WERI-Rb-1 (cell line): Measurements from ENCODE around the gene PTGES2.

Experiments
- DNase-seq: peaks from one replicate; pipeline ENCODE4 v3.0.0-alpha.2; 2020
- H3K27ac ChIP-seq: fragments of 250-450 bp; sonication (Bioruptor Pico); 2 replicates; pipeline ENCODE4 v1.5.1; 2020; ENCODE audit warnings: mild to moderate bottlenecking, moderate library complexity
- H3K27me3 ChIP-seq: fragments of 250-450 bp; sonication (Bioruptor Pico); 2 replicates; pipeline ENCODE4 v1.5.1; 2021; ENCODE audit warnings: mild to moderate bottlenecking, low read depth, moderate library complexity; ENCODE audit not compliant: insufficient read depth, severe bottlenecking
- H3K36me3 ChIP-seq: fragments of 250-450 bp; sonication (Bioruptor Pico); 2 replicates; pipeline ENCODE4 v1.5.1; 2020; ENCODE audit warnings: mild to moderate bottlenecking, moderate library complexity
- H3K4me3 ChIP-seq: 2 replicates; pipeline ENCODE4 v1.5.1; 2011; ENCODE audit warnings: low read depth, mild to moderate bottlenecking, control low read depth, low read length
- H3K9me3 ChIP-seq: fragments of 250-450 bp; sonication (Bioruptor Pico); 2 replicates; pipeline ENCODE4 v1.5.1; 2021; ENCODE audit warnings: mild to moderate bottlenecking, moderate library complexity; ENCODE audit not compliant: severe bottlenecking
- TF ChIP-seq, protein P1 (sequence below): IDR thresholded peaks from 2 replicates; pipeline ENCODE4 v1.5.1; 2011; ENCODE audit warnings: low read depth, mild to moderate bottlenecking, control low read depth, inconsistent platforms, low read length

The PTGES2 gene

GRCh38 chr9:128142596-128142995 lies 15.1 kb upstream of the PTGES2 start:
- TF ChIP-seq, protein P1, sequence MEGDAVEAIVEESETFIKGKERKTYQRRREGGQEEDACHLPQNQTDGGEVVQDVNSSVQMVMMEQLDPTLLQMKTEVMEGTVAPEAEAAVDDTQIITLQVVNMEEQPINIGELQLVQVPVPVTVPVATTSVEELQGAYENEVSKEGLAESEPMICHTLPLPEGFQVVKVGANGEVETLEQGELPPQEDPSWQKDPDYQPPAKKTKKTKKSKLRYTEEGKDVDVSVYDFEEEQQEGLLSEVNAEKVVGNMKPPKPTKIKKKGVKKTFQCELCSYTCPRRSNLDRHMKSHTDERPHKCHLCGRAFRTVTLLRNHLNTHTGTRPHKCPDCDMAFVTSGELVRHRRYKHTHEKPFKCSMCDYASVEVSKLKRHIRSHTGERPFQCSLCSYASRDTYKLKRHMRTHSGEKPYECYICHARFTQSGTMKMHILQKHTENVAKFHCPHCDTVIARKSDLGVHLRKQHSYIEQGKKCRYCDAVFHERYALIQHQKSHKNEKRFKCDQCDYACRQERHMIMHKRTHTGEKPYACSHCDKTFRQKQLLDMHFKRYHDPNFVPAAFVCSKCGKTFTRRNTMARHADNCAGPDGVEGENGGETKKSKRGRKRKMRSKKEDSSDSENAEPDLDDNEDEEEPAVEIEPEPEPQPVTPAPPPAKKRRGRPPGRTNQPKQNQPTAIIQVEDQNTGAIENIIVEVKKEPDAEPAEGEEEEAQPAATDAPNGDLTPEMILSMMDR = no peak
- no peak for DNase-seq
- Histone ChIP-seq H3K4me3 (no peak overlapping the region), H3K9me3 (no peaks in the 10 kb centered on the region), H3K36me3 (no peaks in the 10 kb centered on the region), H3K27me3 (no peaks in the 10 kb centered on the region), H3K27ac (no peak overlapping the region)

GRCh38 chr9:128142061-128142460 lies 14.5 kb upstream of the PTGES2 start:
- TF ChIP-seq, protein P1 = no peak
- Histone ChIP-seq H3K27ac (no peak overlapping the region), H3K4me3 (no peak overlapping the region), H3K27me3 (no peaks in the 10 kb centered on the region), H3K9me3 (no peaks in the 10 kb centered on the region), H3K36me3 (no peaks in the 10 kb centered on the region)
- no peak for DNase-seq

DNA sequence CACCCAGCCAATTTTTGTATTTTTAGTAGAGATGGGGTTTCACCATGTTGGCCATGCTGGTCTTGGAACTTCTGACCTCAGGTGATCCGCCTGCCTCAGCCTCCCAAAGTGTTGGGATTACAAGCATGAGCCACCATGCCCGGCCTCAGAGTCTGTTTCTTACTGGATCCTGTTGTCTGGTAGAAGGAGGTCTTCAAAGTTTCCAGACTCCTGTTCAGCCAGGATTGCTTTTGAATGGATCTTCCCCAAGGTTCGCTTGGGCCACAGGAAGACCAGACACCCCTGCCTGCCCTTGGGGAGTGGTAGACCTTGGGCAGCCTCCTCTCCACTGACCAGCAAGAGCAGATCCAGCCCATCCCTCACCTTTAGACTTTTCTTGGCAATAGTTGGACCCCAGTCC lies 14.1 kb upstream of the PTGES2 start:
- H3K27ac ChIP-seq = no peak overlapping the region
- H3K9me3 ChIP-seq = no peaks in the 10 kb centered on the region
- H3K36me3 ChIP-seq = no peaks in the 10 kb centered on the region
- no peaks in the 10 kb centered on the region for H3K27me3 ChIP-seq
- TF ChIP-seq, protein P1 = no peak
- DNase-seq = no peak
- no peak overlapping the region for H3K4me3 ChIP-seq

- Histone ChIP-seq H3K27me3 (no peaks in the 10 kb centered on the region), H3K27ac (no peak overlapping the region), H3K9me3 (no peaks in the 10 kb centered on the region), H3K4me3 (no peak overlapping the region), H3K36me3 (no peaks in the 10 kb centered on the region)
- TF ChIP-seq, protein P1 = no peak
- no peak for DNase-seq
Observed at GRCh38 chr9:128139621-128140020, 12.1 kb upstream of the PTGES2 start.

DNA sequence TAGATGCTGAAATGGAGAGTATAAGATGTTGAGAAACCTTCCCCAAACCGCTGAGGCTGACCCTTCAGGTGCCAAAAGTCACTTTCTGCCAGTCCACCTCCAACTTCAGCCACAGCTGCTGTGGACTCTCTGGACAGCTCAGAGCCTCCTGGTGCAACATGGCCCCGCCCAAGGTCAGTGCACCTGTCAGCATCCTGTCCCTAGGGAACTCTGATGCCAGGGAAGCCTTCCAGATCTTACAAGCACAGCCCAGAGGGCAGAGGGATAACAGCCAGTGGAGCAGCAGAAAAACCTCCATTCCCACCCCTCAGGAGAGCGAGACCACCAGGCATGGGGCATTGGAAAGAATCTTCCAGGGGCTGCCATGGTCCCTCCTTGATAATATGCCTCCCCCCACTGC lies 10.5 kb upstream of the PTGES2 start:
- no peaks in the 10 kb centered on the region for H3K27me3 ChIP-seq
- TF ChIP-seq, protein P1 = no peak
- DNase-seq = no peak

More for the DNA sequence above, 10.5 kb upstream of the PTGES2 start:
- H3K9me3 ChIP-seq = peaks cover 4% of the 10 kb centered on the region
- H3K27ac ChIP-seq = no peak overlapping the region
- H3K36me3 ChIP-seq = no peaks in the 10 kb centered on the region
- no peak overlapping the region for H3K4me3 ChIP-seq
